ENCODE results near the gene TRMT112. TPM values are rescaled to one million over a fixed set of nuclear protein-coding genes. Genes with fewer than 3 reads are reported as not detected.

TRMT112 gene
- total and polyA plus RNA-seq, 4 donors: 52.5 to 137 (median 131) TPM

DNA sequence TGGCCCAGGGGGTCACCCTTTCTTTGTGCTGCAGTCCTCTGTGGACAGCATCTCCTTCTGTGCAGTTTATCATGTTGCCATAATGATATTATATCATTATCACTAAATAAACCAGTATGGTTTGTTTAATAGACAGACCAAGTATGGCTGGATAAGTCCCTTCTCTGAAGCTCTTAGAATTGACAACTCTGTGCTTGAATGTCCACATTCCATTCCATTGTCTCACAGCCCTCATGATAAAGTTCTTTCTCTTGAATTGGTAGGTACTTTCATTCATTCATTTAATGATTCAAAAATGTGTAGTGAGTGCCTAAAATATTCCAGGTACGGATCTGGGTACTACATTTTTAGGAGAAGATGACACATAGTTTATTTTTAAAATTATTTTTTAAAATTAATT is 49.4 kb upstream of the TRMT112 start:
- H3K36me3 ChIP-seq (ENCODE audit: control insufficient read depth in 4 of 4, insufficient read depth in 3 of 4, low read depth in 1 of 4, low read length in 3 of 4): peaks cover 28 to 43% (median 31%) of the 10 kb centered on the region in 4 donors
- TF ChIP-seq GABPA (IDR thresholded peaks at IDR 0.05 in 1 of 2, conservative IDR thresholded peaks at IDR 0.05 in 1 of 2): no peak
- no peaks in the 10 kb centered on the region for H3K9me3 ChIP-seq (ENCODE audit: control insufficient read depth in 4 of 4, low read length in 3 of 4)
- no peaks in the 10 kb centered on the region for H3K4me1 ChIP-seq (ENCODE audit: control insufficient read depth in 4 of 4, insufficient read depth in 4 of 4, low read length in 3 of 4)
- no peak for DNase-seq (ENCODE audit: low spot score)
- no peak overlapping the region for H3K27ac ChIP-seq (ENCODE audit: low read depth in 1 of 2, low read length in 2 of 2)
- no peak overlapping the region for H3K9ac ChIP-seq (ENCODE audit: low read depth in 1 of 2, low read length in 2 of 2)
- no peaks in the 10 kb centered on the region for H3K27me3 ChIP-seq (ENCODE audit: control insufficient read depth in 4 of 4, insufficient read depth in 4 of 4, low read length in 3 of 4)
- WGBS: 97% methylated on average over 1 of the region's 1 CpG
- no peak overlapping the region for H3K4me3 ChIP-seq (ENCODE audit: low read depth in 1 of 3, low read length in 3 of 3)

DNA sequence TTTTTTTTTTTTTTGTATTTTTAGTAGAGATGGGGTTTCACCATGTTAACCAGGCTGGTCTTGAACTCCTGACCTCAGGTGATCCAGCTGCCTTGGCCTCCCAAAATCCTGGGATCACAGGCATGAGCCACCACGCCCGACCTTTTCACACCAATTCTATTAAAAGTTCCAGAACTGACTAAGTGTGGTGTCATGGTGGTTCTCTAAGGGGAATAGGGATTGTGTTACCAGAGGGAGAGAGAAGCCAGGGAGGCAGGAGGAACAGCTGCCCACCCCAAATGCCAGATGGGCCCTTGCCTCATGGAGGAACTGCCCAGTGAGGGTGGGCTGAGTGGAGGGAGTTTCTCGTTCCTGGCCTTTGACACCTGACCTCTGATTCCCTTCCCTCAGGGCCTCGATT is 47.6 kb upstream of the TRMT112 start:
- no peak overlapping the region for H3K9ac ChIP-seq (ENCODE audit: low read depth in 1 of 2, low read length in 2 of 2)
- H3K27ac ChIP-seq (ENCODE audit: low read depth in 1 of 2, low read length in 2 of 2): no peak overlapping the region
- DNase-seq (ENCODE audit: low spot score): no peak
- peaks cover 0 to 5% (median 1%) of the 10 kb centered on the region in 4 donors for H3K4me1 ChIP-seq (ENCODE audit: control insufficient read depth in 4 of 4, insufficient read depth in 4 of 4, low read length in 3 of 4)
- no peak overlapping the region for H3K4me3 ChIP-seq (ENCODE audit: low read depth in 1 of 3, low read length in 3 of 3)
- peaks cover 26 to 44% (median 31%) of the 10 kb centered on the region in 4 donors for H3K36me3 ChIP-seq (ENCODE audit: control insufficient read depth in 4 of 4, insufficient read depth in 3 of 4, low read depth in 1 of 4, low read length in 3 of 4)
- 92% methylated on average over 4 of the region's 4 CpGs for WGBS
- TF ChIP-seq GABPA (IDR thresholded peaks at IDR 0.05 in 1 of 2, conservative IDR thresholded peaks at IDR 0.05 in 1 of 2) (no peak), TAF1 (conservative IDR thresholded peaks at IDR 0.05) (no peak), FOXA2 (IDR thresholded peaks at IDR 0.05) (no peak)
- TF ChIP-seq, protein P1, sequence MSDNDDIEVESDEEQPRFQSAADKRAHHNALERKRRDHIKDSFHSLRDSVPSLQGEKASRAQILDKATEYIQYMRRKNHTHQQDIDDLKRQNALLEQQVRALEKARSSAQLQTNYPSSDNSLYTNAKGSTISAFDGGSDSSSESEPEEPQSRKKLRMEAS (IDR thresholded peaks at IDR 0.05): no peak
- no peaks in the 10 kb centered on the region for H3K9me3 ChIP-seq (ENCODE audit: control insufficient read depth in 4 of 4, low read length in 3 of 4)
- no peaks in the 10 kb centered on the region for H3K27me3 ChIP-seq (ENCODE audit: control insufficient read depth in 4 of 4, insufficient read depth in 4 of 4, low read length in 3 of 4)

DNA sequence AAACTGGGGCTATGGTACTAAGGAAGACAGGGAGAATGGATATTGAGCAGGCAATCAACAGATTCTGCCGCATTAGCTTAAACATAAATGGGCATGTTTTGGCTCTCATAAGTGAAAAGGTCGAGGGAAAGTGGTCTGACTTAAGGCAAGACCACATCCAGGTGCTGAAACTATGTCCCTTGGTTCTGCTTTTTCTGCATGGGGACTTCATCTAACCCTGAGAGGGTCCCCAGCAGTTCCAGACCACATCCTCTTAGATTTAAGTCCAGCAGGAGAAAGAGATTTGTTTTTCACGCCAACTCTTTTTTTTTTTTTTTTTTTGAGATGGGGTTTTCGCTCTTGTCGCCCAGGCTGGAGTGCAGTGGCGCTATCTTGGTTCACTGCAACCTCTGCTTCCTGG is 47.1 kb upstream of the TRMT112 start:
- Histone ChIP-seq H3K4me3 (ENCODE audit: low read depth in 1 of 3, low read length in 3 of 3) (no peak overlapping the region), H3K9me3 (ENCODE audit: control insufficient read depth in 4 of 4, low read length in 3 of 4) (no peaks in the 10 kb centered on the region), H3K4me1 (ENCODE audit: control insufficient read depth in 4 of 4, insufficient read depth in 4 of 4, low read length in 3 of 4) (peaks cover 3 to 10% (median 6%) of the 10 kb centered on the region in 4 donors), H3K27me3 (ENCODE audit: control insufficient read depth in 4 of 4, insufficient read depth in 4 of 4, low read length in 3 of 4) (no peaks in the 10 kb centered on the region), H3K36me3 (ENCODE audit: control insufficient read depth in 4 of 4, insufficient read depth in 3 of 4, low read depth in 1 of 4, low read length in 3 of 4) (peaks cover 23 to 41% (median 31%) of the 10 kb centered on the region in 4 donors), H3K9ac (ENCODE audit: low read depth in 1 of 2, low read length in 2 of 2) (no peak overlapping the region), H3K27ac (ENCODE audit: low read depth in 1 of 2, low read length in 2 of 2) (no peak overlapping the region)
- WGBS: 89% methylated on average over 6 of the region's 6 CpGs
- TF ChIP-seq TAF1 (conservative IDR thresholded peaks at IDR 0.05) (no peak), HNF4G (IDR thresholded peaks at IDR 0.05) (no peak), RAD21 (IDR thresholded peaks at IDR 0.05) (no peak), JUND (IDR thresholded peaks at IDR 0.05) (no peak), YY1 (IDR thresholded peaks at IDR 0.05) (no peak), HNF4A (conservative IDR thresholded peaks at IDR 0.05) (no peak), FOXA2 (IDR thresholded peaks at IDR 0.05) (no peak), GABPA (IDR thresholded peaks at IDR 0.05 in 1 of 2, conservative IDR thresholded peaks at IDR 0.05 in 1 of 2) (no peak), FOXA1 (IDR thresholded peaks at IDR 0.05) (no peak), SP1 (IDR thresholded peaks at IDR 0.05) (no peak), EGR1 (IDR thresholded peaks at IDR 0.05; ENCODE audit: low read depth in 2 of 2) (no peak), NR2F2 (IDR thresholded peaks at IDR 0.05) (no peak), RXRA (IDR thresholded peaks at IDR 0.05) (no peak)
- TF ChIP-seq, protein P2, sequence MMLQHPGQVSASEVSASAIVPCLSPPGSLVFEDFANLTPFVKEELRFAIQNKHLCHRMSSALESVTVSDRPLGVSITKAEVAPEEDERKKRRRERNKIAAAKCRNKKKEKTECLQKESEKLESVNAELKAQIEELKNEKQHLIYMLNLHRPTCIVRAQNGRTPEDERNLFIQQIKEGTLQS (IDR thresholded peaks at IDR 0.05): no peak
- TF ChIP-seq, protein P3, sequence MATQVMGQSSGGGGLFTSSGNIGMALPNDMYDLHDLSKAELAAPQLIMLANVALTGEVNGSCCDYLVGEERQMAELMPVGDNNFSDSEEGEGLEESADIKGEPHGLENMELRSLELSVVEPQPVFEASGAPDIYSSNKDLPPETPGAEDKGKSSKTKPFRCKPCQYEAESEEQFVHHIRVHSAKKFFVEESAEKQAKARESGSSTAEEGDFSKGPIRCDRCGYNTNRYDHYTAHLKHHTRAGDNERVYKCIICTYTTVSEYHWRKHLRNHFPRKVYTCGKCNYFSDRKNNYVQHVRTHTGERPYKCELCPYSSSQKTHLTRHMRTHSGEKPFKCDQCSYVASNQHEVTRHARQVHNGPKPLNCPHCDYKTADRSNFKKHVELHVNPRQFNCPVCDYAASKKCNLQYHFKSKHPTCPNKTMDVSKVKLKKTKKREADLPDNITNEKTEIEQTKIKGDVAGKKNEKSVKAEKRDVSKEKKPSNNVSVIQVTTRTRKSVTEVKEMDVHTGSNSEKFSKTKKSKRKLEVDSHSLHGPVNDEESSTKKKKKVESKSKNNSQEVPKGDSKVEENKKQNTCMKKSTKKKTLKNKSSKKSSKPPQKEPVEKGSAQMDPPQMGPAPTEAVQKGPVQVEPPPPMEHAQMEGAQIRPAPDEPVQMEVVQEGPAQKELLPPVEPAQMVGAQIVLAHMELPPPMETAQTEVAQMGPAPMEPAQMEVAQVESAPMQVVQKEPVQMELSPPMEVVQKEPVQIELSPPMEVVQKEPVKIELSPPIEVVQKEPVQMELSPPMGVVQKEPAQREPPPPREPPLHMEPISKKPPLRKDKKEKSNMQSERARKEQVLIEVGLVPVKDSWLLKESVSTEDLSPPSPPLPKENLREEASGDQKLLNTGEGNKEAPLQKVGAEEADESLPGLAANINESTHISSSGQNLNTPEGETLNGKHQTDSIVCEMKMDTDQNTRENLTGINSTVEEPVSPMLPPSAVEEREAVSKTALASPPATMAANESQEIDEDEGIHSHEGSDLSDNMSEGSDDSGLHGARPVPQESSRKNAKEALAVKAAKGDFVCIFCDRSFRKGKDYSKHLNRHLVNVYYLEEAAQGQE (IDR thresholded peaks at IDR 0.05): no peak
- TF ChIP-seq, protein P4, sequence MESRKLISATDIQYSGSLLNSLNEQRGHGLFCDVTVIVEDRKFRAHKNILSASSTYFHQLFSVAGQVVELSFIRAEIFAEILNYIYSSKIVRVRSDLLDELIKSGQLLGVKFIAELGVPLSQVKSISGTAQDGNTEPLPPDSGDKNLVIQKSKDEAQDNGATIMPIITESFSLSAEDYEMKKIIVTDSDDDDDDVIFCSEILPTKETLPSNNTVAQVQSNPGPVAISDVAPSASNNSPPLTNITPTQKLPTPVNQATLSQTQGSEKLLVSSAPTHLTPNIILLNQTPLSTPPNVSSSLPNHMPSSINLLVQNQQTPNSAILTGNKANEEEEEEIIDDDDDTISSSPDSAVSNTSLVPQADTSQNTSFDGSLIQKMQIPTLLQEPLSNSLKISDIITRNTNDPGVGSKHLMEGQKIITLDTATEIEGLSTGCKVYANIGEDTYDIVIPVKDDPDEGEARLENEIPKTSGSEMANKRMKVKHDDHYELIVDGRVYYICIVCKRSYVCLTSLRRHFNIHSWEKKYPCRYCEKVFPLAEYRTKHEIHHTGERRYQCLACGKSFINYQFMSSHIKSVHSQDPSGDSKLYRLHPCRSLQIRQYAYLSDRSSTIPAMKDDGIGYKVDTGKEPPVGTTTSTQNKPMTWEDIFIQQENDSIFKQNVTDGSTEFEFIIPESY (IDR thresholded peaks at IDR 0.05): no peak
- TF ChIP-seq, protein P5, sequence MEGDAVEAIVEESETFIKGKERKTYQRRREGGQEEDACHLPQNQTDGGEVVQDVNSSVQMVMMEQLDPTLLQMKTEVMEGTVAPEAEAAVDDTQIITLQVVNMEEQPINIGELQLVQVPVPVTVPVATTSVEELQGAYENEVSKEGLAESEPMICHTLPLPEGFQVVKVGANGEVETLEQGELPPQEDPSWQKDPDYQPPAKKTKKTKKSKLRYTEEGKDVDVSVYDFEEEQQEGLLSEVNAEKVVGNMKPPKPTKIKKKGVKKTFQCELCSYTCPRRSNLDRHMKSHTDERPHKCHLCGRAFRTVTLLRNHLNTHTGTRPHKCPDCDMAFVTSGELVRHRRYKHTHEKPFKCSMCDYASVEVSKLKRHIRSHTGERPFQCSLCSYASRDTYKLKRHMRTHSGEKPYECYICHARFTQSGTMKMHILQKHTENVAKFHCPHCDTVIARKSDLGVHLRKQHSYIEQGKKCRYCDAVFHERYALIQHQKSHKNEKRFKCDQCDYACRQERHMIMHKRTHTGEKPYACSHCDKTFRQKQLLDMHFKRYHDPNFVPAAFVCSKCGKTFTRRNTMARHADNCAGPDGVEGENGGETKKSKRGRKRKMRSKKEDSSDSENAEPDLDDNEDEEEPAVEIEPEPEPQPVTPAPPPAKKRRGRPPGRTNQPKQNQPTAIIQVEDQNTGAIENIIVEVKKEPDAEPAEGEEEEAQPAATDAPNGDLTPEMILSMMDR (IDR thresholded peaks at IDR 0.05; ENCODE audit: low read depth, low read length, missing input control): no peak
- TF ChIP-seq, protein P1 (IDR thresholded peaks at IDR 0.05): no peak
- no peak for DNase-seq (ENCODE audit: low spot score)

All from liver (tissue), 9 donors.